B cell (primary cell): Measurements from ENCODE around the gene CSMD2. TPM values are rescaled to one million over a fixed set of nuclear protein-coding genes. Genes with fewer than 3 reads are reported as not detected.

Experiments used
- ATAC-seq: fragments of 200-7000 bp; cut with Tn5 transposase; one replicate; pipeline ENCODE4 v1.10.0; 2021; ENCODE audit warnings: low read depth, mild to moderate bottlenecking, moderate number of reproducible peaks, moderate library complexity
- CTCF ChIA-PET: fragments of 350-600 bp; sonication (Branson Sonifier 250); formaldehyde crosslinking; loops from one replicate; lab custom pipeline; 2021; ENCODE audit warnings: antibody characterized with exemption, inconsistent platforms; lab: Charles Lee
- POLR2A ChIA-PET: fragments of 350-600 bp; sonication (Branson Sonifier 250); formaldehyde crosslinking; loops from one replicate; lab custom pipeline; 2021; ENCODE audit warnings: antibody characterized with exemption; lab: Charles Lee
- DNase-seq: peaks from one replicate; pipeline ENCODE4 v3.0.0; 2013
- H2AFZ ChIP-seq: 2 replicates; pipeline ENCODE4 v1.6.1; 2012; ENCODE audit warnings: mild to moderate bottlenecking, low read depth, low read length; ENCODE audit not compliant: insufficient read depth, poor library complexity, severe bottlenecking
- H3K27ac ChIP-seq, 2 donors: 1 replicate in 1 of 2; 2 replicates in 1 of 2; pipeline ENCODE4 v1.5.1; 2012 to 2013; ENCODE audit warnings: low read length in 2 of 2, mild to moderate bottlenecking in 2 of 2, moderate library complexity in 1 of 2
- H3K27me3 ChIP-seq, 4 experiments: fragments of 200-600 bp in 1 of 4; sonication (generic) in 1 of 4; replicated peaks in 1 of 4; 1 replicate in 2 of 4; 2 replicates in 2 of 4; pipeline versions ENCODE4 v1.6.1 to v1.7.0; 2013 to 2016; ENCODE audit warnings: low read length in 3 of 4, mild to moderate bottlenecking in 2 of 4, mixed read lengths in 1 of 4, moderate library complexity in 1 of 4; ENCODE audit not compliant: insufficient read depth in 4 of 4, control insufficient read depth in 3 of 4; ENCODE audit errors: control extremely low read depth in 1 of 4
- H3K36me3 ChIP-seq, 2 experiments: replicated peaks in 1 of 2; 1 replicate in 1 of 2; 2 replicates in 1 of 2; pipeline versions ENCODE4 v1.6.1 to v1.7.1; 2013; ENCODE audit warnings: low read length in 1 of 2; ENCODE audit not compliant: insufficient read depth in 2 of 2, control insufficient read depth in 1 of 2; ENCODE audit errors: control extremely low read depth in 1 of 2, extremely low read depth in 1 of 2
- H3K4me1 ChIP-seq, 2 donors: fragments of 200-600 bp in 1 of 2; sonication (generic) in 1 of 2; 1 replicate in 1 of 2; 2 replicates in 1 of 2; pipeline versions ENCODE4 v1.5.1 to v1.6.1; 2013 to 2017; ENCODE audit warnings: low read length in 2 of 2; ENCODE audit not compliant: control insufficient read depth in 2 of 2, insufficient read depth in 2 of 2
- H3K4me2 ChIP-seq: replicated peaks from 2 replicates; pipeline ENCODE3; 2012; ENCODE audit warnings: mild to moderate bottlenecking, low read depth, low read length; ENCODE audit not compliant: poor library complexity, severe bottlenecking
- H3K4me3 ChIP-seq, 5 experiments: fragments of 200-600 bp in 1 of 5; sonication (generic) in 1 of 5; 1 replicate in 3 of 5; 2 replicates in 2 of 5; pipeline versions ENCODE4 v1.5.1 to v1.7.0; 2011 to 2016; ENCODE audit warnings: low read length in 4 of 5, mild to moderate bottlenecking in 4 of 5, low read depth in 2 of 5, control low read depth in 1 of 5, moderate library complexity in 1 of 5; ENCODE audit not compliant: insufficient read depth in 1 of 5; ENCODE audit errors: control extremely low read depth in 1 of 5, extremely low read depth in 1 of 5
- H3K79me2 ChIP-seq: fragments of 200-600 bp; sonication (generic); one replicate; pipeline ENCODE4 v1.6.0; 2016; ENCODE audit warnings: low read length; ENCODE audit not compliant: control insufficient read depth, insufficient read depth
- H3K9ac ChIP-seq: fragments of 200-600 bp; sonication (generic); 2 replicates; pipeline ENCODE4 v1.6.1; 2017; ENCODE audit warnings: mild to moderate bottlenecking, low read length, moderate library complexity
- H3K9me3 ChIP-seq, 3 donors: one replicate each; pipeline versions ENCODE4 v1.6.1 to v1.7.1; 2013; ENCODE audit warnings: low read length in 2 of 3; ENCODE audit not compliant: control insufficient read depth in 2 of 3, insufficient read depth in 1 of 3; ENCODE audit errors: control extremely low read depth in 1 of 3
- H4K20me1 ChIP-seq: 2 replicates; pipeline ENCODE4 v1.6.0; 2012; ENCODE audit warnings: mild to moderate bottlenecking, low read length; ENCODE audit not compliant: insufficient read depth, control insufficient read depth, poor library complexity, severe bottlenecking
- H3K27ac Mint-ChIP-seq: one replicate; pipeline ENCODE4 v1.8.0; 2021; ENCODE audit warnings: mixed read lengths
- H3K27me3 Mint-ChIP-seq: one replicate; pipeline ENCODE4 v1.8.0; 2021; ENCODE audit warnings: mixed read lengths
- H3K4me1 Mint-ChIP-seq: one replicate; pipeline ENCODE4 v1.8.0; 2021; ENCODE audit warnings: mixed read lengths
- H3K4me3 Mint-ChIP-seq: one replicate; pipeline ENCODE4 v1.8.0; 2021; ENCODE audit warnings: mixed read lengths
- H3K9me3 Mint-ChIP-seq: one replicate; pipeline ENCODE4 v1.8.0; 2022; ENCODE audit warnings: mixed read lengths; ENCODE audit not compliant: insufficient read depth
- EZH2 ChIP-seq: IDR thresholded peaks from 2 replicates; pipeline ENCODE4 v1.6.1; 2012; ENCODE audit warnings: borderline replicate concordance, low read depth, mild to moderate bottlenecking, moderate library complexity, low read length; ENCODE audit not compliant: insufficient read depth, poor library complexity, severe bottlenecking
- WGBS: methylation state at CpG from one replicate; pipeline ENCODE4 v1.1.5; 2013; ENCODE audit warnings: missing lambda C conversion rate; ENCODE audit not compliant: insufficient coverage; 5-methylcytosine and 5-hydroxymethylcytosine counted together
- intact Hi-C: fragments of 100-400 bp; cut with micrococcal nuclease; formaldehyde crosslinking; loops from one replicate; pipeline ENCODE4 v1.10.0; 2022
- polyA plus RNA-seq: library from polyadenylated mRNA; depleted of rRNA; stranded (reverse); fragments of >200 nt; gene quantifications from 2 replicates; pipeline ENCODE4 v1.2.3, GENCODE V29; 2012
- total RNA-seq, 2 donors: library from RNA; stranded (reverse); fragments of 120-200 nt in 1 of 2; gene quantifications; 1 replicate in 1 of 2; 2 replicates in 1 of 2; pipeline versions ENCODE4 v1.2.3 to v1.2.4, GENCODE V29; 2013 to 2022
- TF ChIP-seq, protein P1 (sequence below): fragments of 200-600 bp; IDR thresholded peaks from one replicate; pipeline ENCODE4 v1.8.0; 2022; ENCODE audit warnings: antibody characterized with exemption, mild to moderate bottlenecking

CSMD2 gene
- total and polyA plus RNA-seq, 2 donors (not counting 1 experiment from before 2014, with no cell fraction given): not detected

DNA sequence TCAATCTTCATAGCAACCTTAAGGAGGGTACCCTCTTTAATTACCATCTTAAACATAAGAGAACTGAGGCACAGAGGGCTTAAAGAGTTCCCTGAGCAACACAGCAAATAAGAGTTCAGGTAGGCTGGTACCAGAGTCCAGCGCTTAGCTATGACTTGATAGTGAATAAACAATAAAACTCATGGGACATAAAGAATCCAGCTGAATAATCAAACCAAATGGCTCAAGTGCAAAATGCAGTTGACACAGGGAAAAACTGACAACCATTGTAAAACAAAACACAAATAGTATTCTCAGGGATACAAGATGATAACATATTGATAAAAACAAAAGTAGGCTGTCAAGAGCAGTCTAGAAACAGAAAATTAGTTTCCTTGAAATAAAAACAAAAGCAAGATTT, 478.0 kb downstream of the CSMD2 start:
- TF ChIP-seq, protein P1, sequence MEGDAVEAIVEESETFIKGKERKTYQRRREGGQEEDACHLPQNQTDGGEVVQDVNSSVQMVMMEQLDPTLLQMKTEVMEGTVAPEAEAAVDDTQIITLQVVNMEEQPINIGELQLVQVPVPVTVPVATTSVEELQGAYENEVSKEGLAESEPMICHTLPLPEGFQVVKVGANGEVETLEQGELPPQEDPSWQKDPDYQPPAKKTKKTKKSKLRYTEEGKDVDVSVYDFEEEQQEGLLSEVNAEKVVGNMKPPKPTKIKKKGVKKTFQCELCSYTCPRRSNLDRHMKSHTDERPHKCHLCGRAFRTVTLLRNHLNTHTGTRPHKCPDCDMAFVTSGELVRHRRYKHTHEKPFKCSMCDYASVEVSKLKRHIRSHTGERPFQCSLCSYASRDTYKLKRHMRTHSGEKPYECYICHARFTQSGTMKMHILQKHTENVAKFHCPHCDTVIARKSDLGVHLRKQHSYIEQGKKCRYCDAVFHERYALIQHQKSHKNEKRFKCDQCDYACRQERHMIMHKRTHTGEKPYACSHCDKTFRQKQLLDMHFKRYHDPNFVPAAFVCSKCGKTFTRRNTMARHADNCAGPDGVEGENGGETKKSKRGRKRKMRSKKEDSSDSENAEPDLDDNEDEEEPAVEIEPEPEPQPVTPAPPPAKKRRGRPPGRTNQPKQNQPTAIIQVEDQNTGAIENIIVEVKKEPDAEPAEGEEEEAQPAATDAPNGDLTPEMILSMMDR: no peak
- TF ChIP-seq EZH2: no peak
- Histone ChIP-seq H3K9ac (no peak overlapping the region), H4K20me1 (no peaks in the 10 kb centered on the region), H3K4me3 (no peak overlapping the region), H3K36me3 (no peaks in the 10 kb centered on the region), H3K4me2 (no peak overlapping the region), H3K4me1 (no peaks in the 10 kb centered on the region), H2AFZ (no peak overlapping the region), H3K79me2 (no peaks in the 10 kb centered on the region), H3K27ac (no peak overlapping the region), H3K9me3 (no peaks in the 10 kb centered on the region), H3K27me3 (peaks cover 0 to 9% (median 1%) of the 10 kb centered on the region in 4 experiments)
- no peak overlapping the region for H3K4me3 Mint-ChIP-seq
- ATAC-seq: no peak
- ChIA-PET CTCF (no interaction called here), POLR2A (no interaction called here)
- no CpG with 5 or more reads among the region's 1 CpG for WGBS
- peaks cover 31% of the 10 kb centered on the region for H3K27me3 Mint-ChIP-seq
- H3K27ac Mint-ChIP-seq: no peak overlapping the region
- intact Hi-C loops: no loop called here
- H3K4me1 Mint-ChIP-seq: no peaks in the 10 kb centered on the region
- H3K9me3 Mint-ChIP-seq: no peaks in the 10 kb centered on the region
- no peak for DNase-seq

DNA sequence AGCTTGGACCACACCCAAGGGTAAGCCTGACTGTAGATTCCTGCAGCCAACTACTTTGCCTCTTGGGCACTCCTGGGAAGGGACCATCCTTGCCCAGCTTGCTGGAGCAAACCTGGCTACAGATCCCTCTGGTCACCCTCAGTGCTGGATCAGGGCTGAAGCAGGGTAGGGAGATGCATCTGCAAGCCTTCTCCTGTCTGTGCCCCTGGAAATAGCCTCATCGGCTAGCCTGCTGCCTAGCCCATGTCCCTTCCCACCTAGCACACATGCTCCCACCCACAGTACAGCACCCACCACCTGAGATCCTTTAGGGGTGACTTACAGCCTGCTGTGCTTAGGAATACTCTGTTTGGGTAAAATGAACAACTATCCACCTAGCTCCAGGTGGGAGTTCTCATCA, 478.5 kb downstream of the CSMD2 start:
- no peak overlapping the region for H3K27ac Mint-ChIP-seq
- Histone ChIP-seq H3K4me1 (no peaks in the 10 kb centered on the region), H3K4me2 (no peak overlapping the region), H3K79me2 (no peaks in the 10 kb centered on the region), H3K4me3 (no peak overlapping the region), H2AFZ (no peak overlapping the region), H3K27ac (no peak overlapping the region), H3K9ac (no peak overlapping the region), H3K27me3 (peaks cover 0 to 9% (median 1%) of the 10 kb centered on the region in 4 experiments), H3K9me3 (no peaks in the 10 kb centered on the region), H3K36me3 (no peaks in the 10 kb centered on the region), H4K20me1 (no peaks in the 10 kb centered on the region)
- no peaks in the 10 kb centered on the region for H3K9me3 Mint-ChIP-seq
- ATAC-seq: no peak
- no CpG with 5 or more reads among the region's 1 CpG for WGBS
- peaks cover 31% of the 10 kb centered on the region for H3K27me3 Mint-ChIP-seq
- no peak for DNase-seq
- no peak overlapping the region for H3K4me3 Mint-ChIP-seq
- TF ChIP-seq, protein P1: no peak
- TF ChIP-seq EZH2: no peak
- POLR2A ChIA-PET: no interaction called here
- intact Hi-C loops: no loop called here
- CTCF ChIA-PET: no interaction called here
- no peaks in the 10 kb centered on the region for H3K4me1 Mint-ChIP-seq
